ENCODE results near the gene KCNAB1. TPM values are rescaled to one million over a fixed set of nuclear protein-coding genes. Genes with fewer than 3 reads are reported as not detected.

Gene KCNAB1
- total RNA-seq, 4 donors from 2014 or later, result 1.6 to 2.9 (median 2.3) TPM

DNA sequence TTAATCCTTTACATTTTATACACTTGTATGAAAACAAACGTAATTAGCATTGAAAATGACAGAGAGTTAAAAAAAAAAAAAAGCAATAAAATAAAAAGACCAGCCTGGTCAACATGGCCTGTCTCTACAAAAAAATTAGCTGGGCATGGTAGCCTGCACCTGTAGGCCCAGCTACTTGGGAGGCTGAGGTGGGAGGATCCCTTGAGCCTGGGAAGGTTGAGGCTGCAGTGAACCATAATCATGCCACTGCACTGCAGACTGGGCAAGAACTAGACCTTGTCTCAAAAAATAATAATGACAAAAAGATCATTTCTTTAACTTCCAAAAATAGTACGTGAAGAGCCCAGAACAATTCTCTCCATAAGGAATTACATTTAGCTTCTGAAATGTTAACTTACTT is 432.6 kb downstream of the KCNAB1 start:
- no peak overlapping the region for H3K4me3 ChIP-seq (ENCODE audit: low read depth, poor library complexity, severe bottlenecking)
- TF ChIP-seq, protein P1, sequence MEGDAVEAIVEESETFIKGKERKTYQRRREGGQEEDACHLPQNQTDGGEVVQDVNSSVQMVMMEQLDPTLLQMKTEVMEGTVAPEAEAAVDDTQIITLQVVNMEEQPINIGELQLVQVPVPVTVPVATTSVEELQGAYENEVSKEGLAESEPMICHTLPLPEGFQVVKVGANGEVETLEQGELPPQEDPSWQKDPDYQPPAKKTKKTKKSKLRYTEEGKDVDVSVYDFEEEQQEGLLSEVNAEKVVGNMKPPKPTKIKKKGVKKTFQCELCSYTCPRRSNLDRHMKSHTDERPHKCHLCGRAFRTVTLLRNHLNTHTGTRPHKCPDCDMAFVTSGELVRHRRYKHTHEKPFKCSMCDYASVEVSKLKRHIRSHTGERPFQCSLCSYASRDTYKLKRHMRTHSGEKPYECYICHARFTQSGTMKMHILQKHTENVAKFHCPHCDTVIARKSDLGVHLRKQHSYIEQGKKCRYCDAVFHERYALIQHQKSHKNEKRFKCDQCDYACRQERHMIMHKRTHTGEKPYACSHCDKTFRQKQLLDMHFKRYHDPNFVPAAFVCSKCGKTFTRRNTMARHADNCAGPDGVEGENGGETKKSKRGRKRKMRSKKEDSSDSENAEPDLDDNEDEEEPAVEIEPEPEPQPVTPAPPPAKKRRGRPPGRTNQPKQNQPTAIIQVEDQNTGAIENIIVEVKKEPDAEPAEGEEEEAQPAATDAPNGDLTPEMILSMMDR (IDR thresholded peaks at IDR 0.05), result no peak
- TF ChIP-seq POLR2A (IDR thresholded peaks at IDR 0.05), result no peak
- WGBS, 2 donors, result 84 to 86% methylated on average over 2 of the region's 2 CpGs
- no peak for DNase-seq (ENCODE audit: low spot score in 2 of 2)
- intact Hi-C loops (cut with DNase I; ENCODE audit: low total_unique reads), result no loop called here

DNA sequence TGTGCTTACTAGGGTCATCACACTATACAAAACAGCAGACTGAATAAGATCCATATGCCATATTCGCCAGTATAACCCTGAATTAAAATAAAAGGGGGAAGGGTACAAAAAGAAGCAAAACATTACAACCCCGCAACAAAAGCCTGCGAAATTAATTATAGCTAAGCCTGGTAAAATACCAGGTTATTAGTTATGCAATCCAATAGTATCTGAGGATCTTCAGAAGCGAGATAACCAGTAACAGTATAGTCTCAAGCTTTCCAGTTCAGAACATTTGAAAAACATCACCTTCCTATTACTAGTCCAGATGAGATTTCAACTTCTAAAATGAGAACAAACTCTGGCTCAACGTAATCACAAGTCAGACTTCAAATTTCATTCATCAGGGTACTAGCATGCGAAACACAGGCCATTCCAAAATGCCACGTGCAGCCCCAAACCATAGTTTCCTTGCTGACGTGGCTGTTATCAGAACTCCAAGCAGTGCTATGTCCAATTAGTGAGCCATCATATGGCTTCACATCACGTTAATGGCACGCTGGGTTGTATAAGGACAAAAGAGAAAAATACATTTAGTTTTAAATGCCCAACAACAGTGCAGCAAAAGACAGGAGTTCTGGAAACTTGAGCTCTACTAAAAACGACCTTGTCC is 433.5 kb downstream of the KCNAB1 start:
- 23 to 24% methylated on average over 11 of the region's 11 CpGs for WGBS, 2 donors

DNA sequence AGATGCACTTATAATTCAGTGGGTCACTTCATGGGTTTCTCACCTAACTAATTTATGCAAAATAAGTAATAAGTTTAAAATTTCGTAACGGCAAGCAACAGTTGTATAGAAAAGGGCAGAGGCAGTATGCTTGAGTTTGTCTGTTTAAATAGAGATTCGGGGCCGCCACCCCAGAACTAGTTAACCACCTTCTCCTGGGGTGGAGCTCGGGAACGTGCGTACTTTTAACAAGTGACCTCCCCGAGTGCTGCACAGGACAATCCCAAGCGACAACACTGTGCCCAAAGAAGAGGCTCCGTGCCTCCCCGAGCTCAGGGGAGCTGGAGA is 434.1 kb downstream of the KCNAB1 start:
- H3K4me3 ChIP-seq (ENCODE audit: low read depth, poor library complexity, severe bottlenecking), result peak overlapping the region; percentile 94
- intact Hi-C loops (cut with DNase I; ENCODE audit: low total_unique reads), result no loop called here
- WGBS, 2 donors, result 0 to 1% methylated on average over 11 of the region's 11 CpGs
- no peak for DNase-seq (ENCODE audit: low spot score in 2 of 2)
- TF ChIP-seq, protein P1 (IDR thresholded peaks at IDR 0.05), result no peak
- TF ChIP-seq POLR2A (IDR thresholded peaks at IDR 0.05), result no peak

More for the DNA sequence above, 433.5 kb downstream of the KCNAB1 start:
- peak overlapping the region; percentile 94 for H3K4me3 ChIP-seq (ENCODE audit: low read depth, poor library complexity, severe bottlenecking)
- intact Hi-C loops (cut with DNase I; ENCODE audit: low total_unique reads), result no loop called here
- DNase-seq (ENCODE audit: low spot score in 2 of 2), result no peak
- TF ChIP-seq, protein P1 (IDR thresholded peaks at IDR 0.05), result no peak
- no peak for TF ChIP-seq POLR2A (IDR thresholded peaks at IDR 0.05)

DNA sequence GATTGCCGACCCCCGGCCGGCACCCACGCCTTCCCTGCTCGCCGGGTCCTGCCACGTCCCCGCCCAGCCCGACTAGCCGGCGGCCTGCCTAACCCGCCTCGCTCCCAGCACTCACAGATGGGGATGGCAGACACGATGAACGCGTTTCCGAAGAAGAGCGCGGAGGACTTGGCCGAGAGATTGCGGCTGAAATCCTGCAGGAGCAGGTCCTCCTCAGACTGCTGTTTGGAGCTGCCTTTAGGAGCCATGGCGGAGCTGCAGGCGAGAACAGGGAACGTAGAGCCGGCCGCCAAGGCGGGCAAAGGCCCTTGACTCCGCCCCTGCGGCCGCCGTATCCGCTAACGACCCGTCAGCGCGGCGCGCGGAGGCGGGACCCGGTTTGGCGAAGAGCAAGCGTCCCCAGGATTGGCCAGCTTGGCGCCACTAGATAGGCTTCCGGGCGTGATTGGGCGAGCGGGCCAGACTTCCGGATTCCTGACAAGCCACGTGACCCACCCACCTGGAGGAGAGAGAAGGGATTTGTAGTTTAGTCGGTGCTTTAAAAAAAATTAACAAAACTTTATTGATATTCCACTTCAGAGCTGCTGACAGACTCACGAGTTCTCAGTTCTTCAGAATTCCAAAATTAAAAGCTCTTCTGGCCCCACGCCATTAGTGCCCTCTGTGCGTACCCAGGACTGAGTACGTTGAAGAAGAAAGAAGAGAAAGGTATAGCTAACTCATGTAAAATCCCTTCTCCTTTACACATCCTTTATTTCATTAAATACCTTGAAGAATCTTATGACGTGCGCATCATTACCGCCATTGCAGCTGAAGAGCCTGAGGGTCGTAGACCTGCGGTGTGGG is 434.7 kb downstream of the KCNAB1 start, which contains the start of gene SSR3:
Gene SSR3 (minus strand): TSS at position 276 of the 846 bp plus-strand sequence. CDS start 28 bp downstream, at position 248.
- WGBS, 2 donors, result 3 to 4% methylated on average over 49 to 56 of the region's 60 CpGs
- intact Hi-C loops (cut with DNase I; ENCODE audit: low total_unique reads), result no loop called here
- TF ChIP-seq, protein P1 (IDR thresholded peaks at IDR 0.05), result peak in 1 of 3 donors; percentile 44
- no peak for TF ChIP-seq POLR2A (IDR thresholded peaks at IDR 0.05)
- peak within 1 kb of the TSS; percentile 94 for H3K4me3 ChIP-seq (ENCODE audit: low read depth, poor library complexity, severe bottlenecking)
- peak; percentile 99 to 100 for DNase-seq (ENCODE audit: low spot score in 2 of 2)

DNA sequence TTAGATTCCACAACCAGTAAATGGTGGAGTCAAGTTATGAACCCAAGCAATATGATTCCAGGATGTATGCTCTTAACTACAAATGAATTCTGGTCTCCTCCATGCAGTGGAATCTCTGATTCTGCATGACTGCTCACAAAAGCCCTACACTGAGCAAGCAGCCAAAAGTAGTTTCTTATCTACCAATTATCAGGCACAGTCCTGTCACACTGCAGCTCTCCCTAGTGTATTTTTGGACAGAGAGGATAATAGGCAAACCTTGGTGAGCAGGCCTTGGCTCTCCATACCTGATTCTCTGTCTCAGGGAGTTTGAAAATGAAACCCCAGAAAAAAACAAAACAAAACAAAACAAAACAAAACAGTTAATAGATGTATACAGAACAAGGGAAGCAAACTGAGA is 438.0 kb downstream of the KCNAB1 start:
- intact Hi-C loops (cut with DNase I; ENCODE audit: low total_unique reads), result no loop called here
- no peak overlapping the region for H3K4me3 ChIP-seq (ENCODE audit: low read depth, poor library complexity, severe bottlenecking)
- DNase-seq (ENCODE audit: low spot score in 2 of 2), result no peak
- TF ChIP-seq POLR2A (IDR thresholded peaks at IDR 0.05), result no peak
- TF ChIP-seq, protein P1 (IDR thresholded peaks at IDR 0.05), result no peak

Measured in lower leg skin (tissue), 4 donors.